H1 (cell line): Measurements from ENCODE around the gene GTPBP1. TPM values are rescaled to one million over a fixed set of nuclear protein-coding genes. Genes with fewer than 3 reads are reported as not detected.

ENCODE experiments used
- ATF2 ChIP-seq: IDR thresholded peaks from 2 replicates; pipeline ENCODE4 v1.6.1; 2012; ENCODE audit warnings: low read length, inconsistent platforms
- KDM4A ChIP-seq: IDR thresholded peaks from one replicate; pipeline ENCODE4 v1.7.1; 2012; ENCODE audit warnings: low read depth, mild to moderate bottlenecking, moderate library complexity, low read length, inconsistent platforms; ENCODE audit not compliant: severe bottlenecking
- MAX ChIP-seq: IDR thresholded peaks from 2 replicates; pipeline ENCODE4 v1.6.1; 2012; ENCODE audit warnings: inconsistent platforms
- RAD21 ChIP-seq, 2 experiments: IDR thresholded peaks in 1 of 2; conservative IDR thresholded peaks in 1 of 2; 2 replicates each; pipeline ENCODE4 v1.6.1; 2011; ENCODE audit warnings: low read depth in 2 of 2, low read length in 2 of 2, improper control_type of control experiment in 1 of 2, inconsistent platforms in 1 of 2, mild to moderate bottlenecking in 1 of 2, moderate library complexity in 1 of 2
- SRF ChIP-seq: IDR thresholded peaks from 2 replicates; pipeline ENCODE4 v1.6.1; 2011; ENCODE audit warnings: mild to moderate bottlenecking, low read depth, low read length, moderate library complexity
- polyA plus RNA-seq, 7 experiments: library from polyadenylated mRNA; depleted of rRNA in 3 of 7; stranded (reverse) in 5 of 7; unstranded in 2 of 7; fragments of >200 nt in 5 of 7; fragments of 200-250 nt in 2 of 7; gene quantifications; 1 replicate in 5 of 7; 2 replicates in 1 of 7; 4 replicates in 1 of 7; pipeline versions ENCODE4 v1.2.1 to v1.2.3, GENCODE V29; 2011 to 2013; ENCODE audit warnings: missing spikeins in 2 of 7, mixed read lengths in 2 of 7
- total RNA-seq: library from RNA; stranded (reverse); fragmentation: NEBNext Ultra II Directional; extraction: Animal tissue kit (Norgen Biotek cat#: 25700); gene quantifications from 2 replicates; pipeline ENCODE4 v1.2.1, GENCODE V29; 2021

Gene GTPBP1
- total and polyA plus RNA-seq, 2 of the 8 experiments (the other 6 are each of a cell fraction or from before 2014, with no cell fraction given): 53.1 to 91.8 TPM

GRCh38 chr22:38729946-38730345 lies 24.2 kb downstream of the GTPBP1 start (continued):
- TF ChIP-seq ATF2: no peak
- no peak for TF ChIP-seq MAX
- no peak for TF ChIP-seq RAD21 (IDR thresholded peaks at IDR 0.05 in 1 of 2, conservative IDR thresholded peaks at IDR 0.05 in 1 of 2; ENCODE audit: low read depth in 2 of 2, low read length in 2 of 2)
- no peak for TF ChIP-seq SRF
- no peak for TF ChIP-seq KDM4A
